ENCODE measurements around the gene ABCD3.

ABCD3 gene

GRCh38 chr1:94456736-94457135, 38.5 kb downstream of the ABCD3 start:
- no peak for TF ChIP-seq JUND (IDR thresholded peaks at IDR 0.05; ENCODE audit: low read depth)
- in situ Hi-C loops (cut with HindIII; ENCODE audit: low pct_unique_long_range_greater_than_20kb, low sequenced_read_pairs): no loop called here
- DNase-seq (ENCODE audit: low read depth in 1 of 2, low spot score in 1 of 2): no peak

GRCh38 chr1:94462606-94463005, 44.4 kb downstream of the ABCD3 start:
- in situ Hi-C loops (cut with HindIII; ENCODE audit: low pct_unique_long_range_greater_than_20kb, low sequenced_read_pairs): no loop called here
- no peak for TF ChIP-seq JUND (IDR thresholded peaks at IDR 0.05; ENCODE audit: low read depth)
- DNase-seq (ENCODE audit: low read depth in 1 of 2, low spot score in 1 of 2): no peak

GRCh38 chr1:94463056-94463764, 45.0 kb downstream of the ABCD3 start:
- in situ Hi-C loops (cut with HindIII; ENCODE audit: low pct_unique_long_range_greater_than_20kb, low sequenced_read_pairs): no loop called here
- no peak for TF ChIP-seq JUND (IDR thresholded peaks at IDR 0.05; ENCODE audit: low read depth)

GRCh38 chr1:94463765-94464330, 45.7 kb downstream of the ABCD3 start:
- in situ Hi-C loops (cut with HindIII; ENCODE audit: low pct_unique_long_range_greater_than_20kb, low sequenced_read_pairs): no loop called here
- TF ChIP-seq JUND (IDR thresholded peaks at IDR 0.05; ENCODE audit: low read depth): no peak
- peak; percentile 18 to 74 for DNase-seq (ENCODE audit: low read depth in 1 of 2, low spot score in 1 of 2)

More at GRCh38 chr1:94463056-94463764, 45.0 kb downstream of the ABCD3 start:
- DNase-seq (ENCODE audit: low read depth in 1 of 2, low spot score in 1 of 2): no peak

- DNase-seq (ENCODE audit: low read depth in 1 of 2, low spot score in 1 of 2): no peak
- no peak for TF ChIP-seq JUND (IDR thresholded peaks at IDR 0.05; ENCODE audit: low read depth)
- in situ Hi-C loops (cut with HindIII; ENCODE audit: low pct_unique_long_range_greater_than_20kb, low sequenced_read_pairs): no loop called here
Measured at GRCh38 chr1:94468708-94469107, 50.5 kb downstream of the ABCD3 start.

- in situ Hi-C loops (cut with HindIII; ENCODE audit: low pct_unique_long_range_greater_than_20kb, low sequenced_read_pairs): no loop called here
- TF ChIP-seq JUND (IDR thresholded peaks at IDR 0.05; ENCODE audit: low read depth): no peak
- DNase-seq (ENCODE audit: low read depth in 1 of 2, low spot score in 1 of 2): no peak
Measured at GRCh38 chr1:94471271-94471670, 53.1 kb downstream of the ABCD3 start.

- TF ChIP-seq JUND (IDR thresholded peaks at IDR 0.05; ENCODE audit: low read depth): no peak
- no peak for DNase-seq (ENCODE audit: low read depth in 1 of 2, low spot score in 1 of 2)
- in situ Hi-C loops (cut with HindIII; ENCODE audit: low pct_unique_long_range_greater_than_20kb, low sequenced_read_pairs): no loop called here
Measured at GRCh38 chr1:94475232-94475631, 57.0 kb downstream of the ABCD3 start.

- in situ Hi-C loops (cut with HindIII; ENCODE audit: low pct_unique_long_range_greater_than_20kb, low sequenced_read_pairs): no loop called here
- no peak for TF ChIP-seq JUND (IDR thresholded peaks at IDR 0.05; ENCODE audit: low read depth)
- no peak for DNase-seq (ENCODE audit: low read depth in 1 of 2, low spot score in 1 of 2)
Measured at GRCh38 chr1:94479682-94480081, 61.5 kb downstream of the ABCD3 start.

GRCh38 chr1:94481473-94481933, 63.3 kb downstream of the ABCD3 start:
- in situ Hi-C loops (cut with HindIII; ENCODE audit: low pct_unique_long_range_greater_than_20kb, low sequenced_read_pairs): no loop called here
- DNase-seq (ENCODE audit: low read depth in 1 of 2, low spot score in 1 of 2): peak; percentile 13 to 68
- no peak for TF ChIP-seq JUND (IDR thresholded peaks at IDR 0.05; ENCODE audit: low read depth)

GRCh38 chr1:94486990-94487389, 68.8 kb downstream of the ABCD3 start:
- DNase-seq (ENCODE audit: low read depth in 1 of 2, low spot score in 1 of 2): no peak
- TF ChIP-seq JUND (IDR thresholded peaks at IDR 0.05; ENCODE audit: low read depth): no peak
- in situ Hi-C loops (cut with HindIII; ENCODE audit: low pct_unique_long_range_greater_than_20kb, low sequenced_read_pairs): no loop called here

GRCh38 chr1:94490556-94490955, 72.4 kb downstream of the ABCD3 start:
- TF ChIP-seq JUND (IDR thresholded peaks at IDR 0.05; ENCODE audit: low read depth): no peak
- DNase-seq (ENCODE audit: low read depth in 1 of 2, low spot score in 1 of 2): no peak
- in situ Hi-C loops (cut with HindIII; ENCODE audit: low pct_unique_long_range_greater_than_20kb, low sequenced_read_pairs): no loop called here

- in situ Hi-C loops (cut with HindIII; ENCODE audit: low pct_unique_long_range_greater_than_20kb, low sequenced_read_pairs): no loop called here
Measured at GRCh38 chr1:94496076-94496755, 78.0 kb downstream of the ABCD3 start.

GRCh38 chr1:94501426-94501825, 83.2 kb downstream of the ABCD3 start:
- DNase-seq (ENCODE audit: low read depth in 1 of 2, low spot score in 1 of 2): no peak
- in situ Hi-C loops (cut with HindIII; ENCODE audit: low pct_unique_long_range_greater_than_20kb, low sequenced_read_pairs): no loop called here
- TF ChIP-seq JUND (IDR thresholded peaks at IDR 0.05; ENCODE audit: low read depth): no peak

More at GRCh38 chr1:94496076-94496755, 78.0 kb downstream of the ABCD3 start:
- TF ChIP-seq JUND (IDR thresholded peaks at IDR 0.05; ENCODE audit: low read depth): no peak
- no peak for DNase-seq (ENCODE audit: low read depth in 1 of 2, low spot score in 1 of 2)

All from T47D (cell line).